ENCODE data around the gene TBK1.

DNA sequence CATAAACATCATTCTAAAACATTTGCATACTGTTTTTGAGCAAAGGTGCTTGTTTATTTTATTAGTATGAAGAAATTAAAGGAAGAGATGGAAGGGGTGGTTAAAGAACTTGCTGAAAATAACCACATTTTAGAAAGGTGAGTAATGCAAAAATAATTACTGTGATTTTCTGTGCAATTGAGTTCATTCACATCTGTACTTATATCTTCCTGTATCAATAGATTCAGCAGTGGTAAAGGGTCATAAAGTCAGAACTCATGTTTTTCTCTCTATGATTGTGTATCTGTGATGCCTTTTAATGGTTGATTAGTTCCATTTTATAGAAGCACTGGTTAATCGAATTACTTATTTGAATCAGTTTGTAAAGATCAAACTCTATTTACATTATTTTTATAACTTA lies 46.0 kb downstream of the TBK1 start:
- TF ChIP-seq, protein P1, sequence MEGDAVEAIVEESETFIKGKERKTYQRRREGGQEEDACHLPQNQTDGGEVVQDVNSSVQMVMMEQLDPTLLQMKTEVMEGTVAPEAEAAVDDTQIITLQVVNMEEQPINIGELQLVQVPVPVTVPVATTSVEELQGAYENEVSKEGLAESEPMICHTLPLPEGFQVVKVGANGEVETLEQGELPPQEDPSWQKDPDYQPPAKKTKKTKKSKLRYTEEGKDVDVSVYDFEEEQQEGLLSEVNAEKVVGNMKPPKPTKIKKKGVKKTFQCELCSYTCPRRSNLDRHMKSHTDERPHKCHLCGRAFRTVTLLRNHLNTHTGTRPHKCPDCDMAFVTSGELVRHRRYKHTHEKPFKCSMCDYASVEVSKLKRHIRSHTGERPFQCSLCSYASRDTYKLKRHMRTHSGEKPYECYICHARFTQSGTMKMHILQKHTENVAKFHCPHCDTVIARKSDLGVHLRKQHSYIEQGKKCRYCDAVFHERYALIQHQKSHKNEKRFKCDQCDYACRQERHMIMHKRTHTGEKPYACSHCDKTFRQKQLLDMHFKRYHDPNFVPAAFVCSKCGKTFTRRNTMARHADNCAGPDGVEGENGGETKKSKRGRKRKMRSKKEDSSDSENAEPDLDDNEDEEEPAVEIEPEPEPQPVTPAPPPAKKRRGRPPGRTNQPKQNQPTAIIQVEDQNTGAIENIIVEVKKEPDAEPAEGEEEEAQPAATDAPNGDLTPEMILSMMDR (IDR thresholded peaks at IDR 0.05; ENCODE audit: low read length): no peak
- TF ChIP-seq EZH2 (IDR thresholded peaks at IDR 0.05; ENCODE audit: borderline replicate concordance, low read length): no peak
